ENCODE measurements around the gene GMDS. TPM values are rescaled to one million over a fixed set of nuclear protein-coding genes. Genes with fewer than 3 reads are reported as not detected.

Gene GMDS
- total RNA-seq, 4 donors from 2014 or later, result 8.7 to 23.1 (median 18.4) TPM

- intact Hi-C loops (cut with DNase I; ENCODE audit: low total_unique reads), result no loop called here
- DNase-seq (ENCODE audit: low spot score in 2 of 2), result no peak
- no peak overlapping the region for H3K4me3 ChIP-seq (ENCODE audit: low read depth, poor library complexity, severe bottlenecking)
- TF ChIP-seq, protein P1, sequence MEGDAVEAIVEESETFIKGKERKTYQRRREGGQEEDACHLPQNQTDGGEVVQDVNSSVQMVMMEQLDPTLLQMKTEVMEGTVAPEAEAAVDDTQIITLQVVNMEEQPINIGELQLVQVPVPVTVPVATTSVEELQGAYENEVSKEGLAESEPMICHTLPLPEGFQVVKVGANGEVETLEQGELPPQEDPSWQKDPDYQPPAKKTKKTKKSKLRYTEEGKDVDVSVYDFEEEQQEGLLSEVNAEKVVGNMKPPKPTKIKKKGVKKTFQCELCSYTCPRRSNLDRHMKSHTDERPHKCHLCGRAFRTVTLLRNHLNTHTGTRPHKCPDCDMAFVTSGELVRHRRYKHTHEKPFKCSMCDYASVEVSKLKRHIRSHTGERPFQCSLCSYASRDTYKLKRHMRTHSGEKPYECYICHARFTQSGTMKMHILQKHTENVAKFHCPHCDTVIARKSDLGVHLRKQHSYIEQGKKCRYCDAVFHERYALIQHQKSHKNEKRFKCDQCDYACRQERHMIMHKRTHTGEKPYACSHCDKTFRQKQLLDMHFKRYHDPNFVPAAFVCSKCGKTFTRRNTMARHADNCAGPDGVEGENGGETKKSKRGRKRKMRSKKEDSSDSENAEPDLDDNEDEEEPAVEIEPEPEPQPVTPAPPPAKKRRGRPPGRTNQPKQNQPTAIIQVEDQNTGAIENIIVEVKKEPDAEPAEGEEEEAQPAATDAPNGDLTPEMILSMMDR (IDR thresholded peaks at IDR 0.05), result no peak
- TF ChIP-seq POLR2A (IDR thresholded peaks at IDR 0.05), result no peak
- 55 to 68% methylated on average over 8 of the region's 8 CpGs for WGBS, 2 donors
These were observed 373.6 kb downstream of the GMDS start for GRCh38 chr6:1871724-1872315.

GRCh38 chr6:1870932-1871331, 374.5 kb downstream of the GMDS start:
- no peak for DNase-seq (ENCODE audit: low spot score in 2 of 2)
- 89 to 90% methylated on average over 7 of the region's 7 CpGs for WGBS, 2 donors
- intact Hi-C loops (cut with DNase I; ENCODE audit: low total_unique reads), result no loop called here
- TF ChIP-seq, protein P1 (IDR thresholded peaks at IDR 0.05), result no peak
- no peak for TF ChIP-seq POLR2A (IDR thresholded peaks at IDR 0.05)
- no peak overlapping the region for H3K4me3 ChIP-seq (ENCODE audit: low read depth, poor library complexity, severe bottlenecking)

GRCh38 chr6:1870251-1870650, 375.2 kb downstream of the GMDS start:
- DNase-seq (ENCODE audit: low spot score in 2 of 2), result no peak
- no peak overlapping the region for H3K4me3 ChIP-seq (ENCODE audit: low read depth, poor library complexity, severe bottlenecking)
- no peak for TF ChIP-seq POLR2A (IDR thresholded peaks at IDR 0.05)
- TF ChIP-seq, protein P1 (IDR thresholded peaks at IDR 0.05), result no peak
- intact Hi-C loops (cut with DNase I; ENCODE audit: low total_unique reads), result no loop called here
- WGBS, 2 donors, result 66 to 78% methylated on average over 5 of the region's 5 CpGs

- WGBS, 2 donors, result 82 to 88% methylated on average over 5 to 6 of the region's 6 CpGs
- no peak for DNase-seq (ENCODE audit: low spot score in 2 of 2)
- intact Hi-C loops (cut with DNase I; ENCODE audit: low total_unique reads), result no loop called here
- TF ChIP-seq, protein P1 (IDR thresholded peaks at IDR 0.05), result no peak
- TF ChIP-seq POLR2A (IDR thresholded peaks at IDR 0.05), result no peak
- H3K4me3 ChIP-seq (ENCODE audit: low read depth, poor library complexity, severe bottlenecking), result no peak overlapping the region
These were observed 375.6 kb downstream of the GMDS start for GRCh38 chr6:1869769-1870168.

- WGBS, 2 donors, result 95% methylated on average over 3 of the region's 3 CpGs
- intact Hi-C loops (cut with DNase I; ENCODE audit: low total_unique reads), result no loop called here
- no peak overlapping the region for H3K4me3 ChIP-seq (ENCODE audit: low read depth, poor library complexity, severe bottlenecking)
- TF ChIP-seq, protein P1 (IDR thresholded peaks at IDR 0.05), result no peak
- TF ChIP-seq POLR2A (IDR thresholded peaks at IDR 0.05), result no peak
- no peak for DNase-seq (ENCODE audit: low spot score in 2 of 2)
These were observed 376.1 kb downstream of the GMDS start for GRCh38 chr6:1869308-1869707.
